GM18507 (cell line): ENCODE results near the gene SCGB1D4.

Experiments used
- DNase-seq: peaks from one replicate; pipeline ENCODE4 v3.0.0; 2011; ENCODE audit warnings: low read depth; ENCODE audit not compliant: insufficient read length; ENCODE audit errors: extremely low spot score
- FAIRE-seq: peaks from 2 replicates; lab custom pipeline; 2011; peaks lifted over from hg19 to GRCh38; lab: Jason Lieb, UNC

Gene SCGB1D4

DNA sequence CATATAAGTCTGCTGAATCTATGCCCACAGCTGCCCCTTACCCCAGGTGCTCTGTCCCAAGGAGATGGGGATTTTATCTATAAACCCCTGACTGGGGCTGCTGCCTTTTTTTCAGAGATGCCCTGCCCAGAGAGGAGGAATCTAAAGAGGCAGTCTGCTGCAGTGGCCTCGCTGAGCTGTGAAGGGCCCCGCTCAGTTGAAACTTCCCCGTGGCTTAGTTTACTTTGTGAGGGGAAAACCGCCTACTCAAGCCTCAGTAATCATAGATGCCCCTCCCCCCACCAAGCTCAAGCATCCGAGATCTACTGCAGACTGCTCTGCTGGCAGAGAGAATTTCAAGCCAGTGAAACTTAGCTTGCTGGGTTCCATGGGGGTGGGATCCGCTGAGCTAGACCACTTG is 7.4 kb upstream of the SCGB1D4 start:
- DNase-seq: no peak
- FAIRE-seq: no peak

DNA sequence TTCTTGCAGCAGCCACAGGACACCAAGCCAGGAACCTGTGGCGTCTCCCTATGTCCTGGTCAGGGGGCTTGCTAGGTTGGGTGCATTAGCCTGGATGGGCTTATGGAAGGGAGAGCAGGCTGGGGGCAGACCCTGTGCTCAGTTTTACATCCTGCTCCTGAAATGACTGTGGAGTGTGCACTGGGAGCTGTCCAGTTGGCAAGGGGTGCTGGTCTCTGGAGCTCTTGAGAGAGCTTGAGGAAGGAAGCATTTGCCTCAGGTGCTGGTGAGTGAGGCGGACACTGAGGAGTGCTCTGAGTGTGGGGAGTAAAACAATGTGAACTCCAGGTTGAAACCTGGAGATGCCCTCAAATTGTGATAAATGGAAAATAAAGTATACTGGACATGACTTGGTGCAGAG is 3.4 kb downstream of the SCGB1D4 start:
- FAIRE-seq (no peak), DNase-seq (no peak)

DNA sequence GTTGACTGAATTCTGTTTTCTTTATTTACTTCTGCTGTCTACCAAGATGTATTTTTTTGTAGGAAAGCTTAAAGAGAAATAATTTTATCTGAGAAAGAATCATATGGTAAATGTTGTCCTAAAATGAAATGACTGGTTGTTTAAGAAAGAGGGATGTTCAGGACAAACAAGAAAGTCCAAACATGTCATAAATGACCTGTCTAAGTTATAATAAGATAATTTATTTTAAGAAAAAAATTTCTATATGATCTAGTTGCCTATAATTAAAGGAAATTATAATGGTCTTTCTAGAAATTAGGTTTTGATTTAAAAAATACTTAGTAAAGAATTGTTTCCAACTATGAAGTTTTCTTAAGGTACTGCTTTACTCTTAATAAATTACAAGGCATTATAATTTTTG is 18.4 kb downstream of the SCGB1D4 start:
- FAIRE-seq: no peak

DNA sequence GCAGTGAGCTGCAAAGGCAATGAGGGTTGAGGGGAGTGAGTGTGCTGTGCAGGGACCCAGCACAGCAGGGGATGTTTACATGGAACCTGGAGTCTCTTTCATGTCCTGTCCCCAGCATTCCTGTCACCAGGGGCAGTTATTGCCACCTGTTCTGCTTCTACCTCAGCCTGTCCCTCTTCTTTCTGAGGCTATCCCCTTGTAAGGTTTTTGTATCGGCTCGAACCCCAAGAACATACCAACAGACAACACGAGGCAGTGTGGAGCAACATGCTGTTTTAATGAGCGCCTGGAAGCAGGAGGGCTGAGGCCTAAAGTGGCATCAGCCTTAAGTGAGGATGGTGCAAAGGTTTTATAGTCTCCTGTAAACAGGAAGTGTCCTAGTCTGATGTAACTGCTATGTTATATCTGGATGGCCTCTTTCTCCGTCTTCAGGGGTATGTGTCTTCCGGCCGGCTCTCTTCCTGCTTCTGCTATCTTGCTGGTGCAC is 25.0 kb downstream of the SCGB1D4 start:
- FAIRE-seq: no peak
- no peak for DNase-seq

More for the DNA sequence above, 18.4 kb downstream of the SCGB1D4 start:
- DNase-seq: no peak

DNA sequence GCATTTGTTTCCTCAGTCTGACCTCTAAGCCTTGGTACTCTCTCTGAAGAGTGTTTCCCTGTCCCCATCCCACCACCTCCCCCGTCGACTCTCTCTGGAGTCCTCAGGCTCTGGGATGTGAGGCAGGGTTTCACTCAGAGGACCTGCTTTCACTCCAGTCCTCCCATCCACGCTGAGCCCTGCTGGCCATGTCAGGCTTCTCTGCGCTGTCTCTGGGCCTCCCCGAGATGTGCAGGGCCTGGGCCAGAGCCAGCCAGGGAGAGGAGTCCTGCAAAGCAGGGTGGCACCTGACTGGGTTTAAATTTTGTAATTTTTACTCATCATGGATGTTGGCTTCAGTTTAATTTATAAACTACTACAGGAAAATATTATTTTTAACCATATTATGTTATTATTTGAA is 25.6 kb downstream of the SCGB1D4 start:
- FAIRE-seq (no peak), DNase-seq (no peak)

DNA sequence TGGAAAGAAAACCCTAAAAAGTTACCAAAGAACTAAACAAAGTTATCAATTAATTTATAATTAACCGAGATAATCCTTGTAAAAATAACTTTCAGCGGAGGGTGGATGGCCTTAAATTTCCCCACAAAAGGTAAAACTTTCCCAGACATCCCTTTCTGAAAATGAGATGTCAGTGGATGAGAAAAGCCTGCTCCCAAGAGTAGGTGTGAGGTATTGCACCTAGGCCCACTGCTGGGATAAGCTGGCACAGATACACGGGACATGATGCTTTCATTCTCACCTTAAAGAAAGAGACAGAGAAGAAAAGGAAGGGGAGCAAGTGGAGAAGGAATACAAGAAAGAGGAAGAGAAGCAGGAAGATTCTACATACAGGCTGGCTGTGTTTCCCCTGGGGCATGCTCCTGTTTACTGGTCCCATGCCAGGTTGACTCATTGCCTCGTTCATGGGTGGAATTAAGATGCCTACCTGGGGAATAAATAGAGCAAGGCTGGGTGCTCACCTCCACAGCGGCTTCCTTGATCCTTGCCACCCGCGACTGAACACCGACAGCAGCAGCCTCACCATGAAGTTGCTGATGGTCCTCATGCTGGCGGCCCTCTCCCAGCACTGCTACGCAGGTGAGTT is 29.1 kb downstream of the SCGB1D4 start, which contains the start of gene SCGB2A2:
Gene SCGB2A2 (plus strand): TSS at position 505 of the 625 bp plus-strand sequence. CDS start 59 bp downstream, at position 564.
- FAIRE-seq: no peak
- no peak for DNase-seq

DNA sequence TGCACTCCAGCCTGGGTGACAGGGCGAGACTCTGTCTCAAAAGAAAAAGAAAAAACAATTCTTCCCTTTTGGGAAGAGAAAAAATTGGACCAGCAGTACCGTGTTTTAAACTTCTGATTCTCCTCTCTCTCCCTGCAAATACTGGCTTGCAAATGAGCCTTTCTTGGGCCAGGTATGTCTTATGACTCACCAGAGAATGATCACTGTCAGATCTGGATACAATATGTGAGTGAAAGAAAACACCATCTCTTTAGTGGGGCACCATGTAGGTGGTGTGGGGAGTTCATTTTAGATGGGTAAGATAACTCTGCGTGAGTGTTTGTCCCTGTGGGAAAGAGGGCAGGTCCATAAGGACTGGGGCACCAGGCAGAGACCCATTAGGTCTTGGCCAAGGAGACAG is 31.3 kb downstream of the SCGB1D4 start:
- no peak for DNase-seq
- no peak for FAIRE-seq

DNA sequence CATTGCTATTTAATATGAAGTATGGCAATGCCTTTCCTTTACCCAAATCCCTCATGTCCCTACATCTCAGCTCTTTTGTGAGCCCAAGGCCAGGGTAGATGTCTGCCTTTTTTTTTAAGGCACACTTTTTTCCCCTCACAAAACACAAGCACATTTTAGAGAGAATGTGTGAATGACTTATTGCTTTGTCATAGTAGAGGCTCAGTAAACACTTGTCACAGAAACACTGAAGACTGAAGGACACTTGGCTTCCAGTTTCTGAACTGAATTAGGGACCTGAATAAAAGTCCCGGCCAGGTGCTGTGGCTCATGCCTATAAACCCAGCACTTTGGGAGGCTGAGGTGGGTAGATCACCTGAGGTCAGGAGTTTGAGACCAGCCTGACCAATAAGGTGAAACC is 31.8 kb downstream of the SCGB1D4 start:
- FAIRE-seq: no peak
- DNase-seq: no peak

DNA sequence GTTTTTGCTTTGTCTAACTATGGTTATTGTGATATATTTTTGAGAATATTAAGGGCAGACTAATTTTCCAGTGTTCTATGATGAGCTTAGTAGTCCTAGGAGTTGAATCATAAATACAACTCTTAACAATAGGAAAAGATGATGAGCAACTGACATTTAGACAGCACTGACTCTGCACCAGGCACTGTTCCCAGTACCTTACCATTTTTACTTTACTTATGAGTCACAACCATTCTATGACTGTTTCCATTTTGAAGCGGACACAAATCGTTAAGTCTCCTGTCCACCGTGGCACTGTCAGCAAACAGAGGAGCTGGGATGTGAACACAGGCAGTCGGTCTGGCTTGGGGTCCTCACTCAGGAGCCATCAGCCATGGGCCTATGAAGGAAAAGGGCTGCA is 32.3 kb downstream of the SCGB1D4 start:
- no peak for FAIRE-seq
- no peak for DNase-seq

DNA sequence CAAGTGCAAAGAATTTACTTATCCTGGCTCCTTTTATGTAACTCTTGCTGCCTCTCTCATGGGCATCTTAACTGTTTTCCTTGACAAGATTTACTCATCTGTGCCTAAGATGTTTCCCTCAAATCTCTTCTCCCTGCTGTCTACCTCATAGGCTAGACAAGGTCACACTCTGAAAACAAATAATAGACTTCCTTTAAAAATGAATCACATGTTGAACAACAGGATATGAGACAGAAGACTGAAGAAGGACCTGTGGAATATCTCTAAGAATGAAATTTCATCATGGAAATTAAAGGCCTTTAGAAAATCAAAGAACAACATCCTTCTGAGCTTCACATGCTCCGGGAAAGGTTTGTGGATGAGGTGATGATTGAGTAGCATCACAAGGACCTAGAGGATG is 34.9 kb downstream of the SCGB1D4 start:
- FAIRE-seq (no peak), DNase-seq (no peak)

DNA sequence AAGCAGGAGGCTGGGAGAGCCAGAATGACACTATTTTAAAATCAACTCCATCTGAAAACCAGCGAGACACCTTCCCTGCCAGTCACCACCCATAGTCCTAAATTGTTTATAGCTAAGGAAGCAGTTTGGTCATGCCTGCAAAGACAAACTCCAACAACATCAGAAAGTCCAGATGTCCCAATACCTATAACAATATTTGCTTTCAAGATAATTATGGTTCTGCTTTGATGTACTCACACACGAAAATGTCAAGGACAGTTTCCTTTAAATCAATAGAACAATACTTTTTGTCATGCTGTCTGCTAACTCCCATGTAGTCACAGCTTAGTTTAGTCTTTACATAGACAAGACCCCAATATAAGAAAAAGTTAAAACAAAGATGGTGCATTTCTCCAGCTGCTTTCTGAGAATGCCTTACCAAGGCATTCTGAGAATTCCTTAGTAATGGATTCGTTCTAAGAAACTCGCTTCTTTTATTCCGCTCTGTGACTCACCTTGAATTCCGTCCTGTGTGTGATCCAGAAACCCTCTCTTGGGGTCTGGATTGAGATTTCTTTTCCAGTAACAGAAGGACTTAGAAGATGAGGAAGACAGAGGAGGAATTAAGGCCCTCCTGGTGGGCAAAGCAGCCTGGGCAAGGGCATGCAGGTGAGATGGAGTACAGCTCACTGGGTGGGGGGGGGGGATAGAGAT is 38.5 kb downstream of the SCGB1D4 start:
- no peak for FAIRE-seq

DNA sequence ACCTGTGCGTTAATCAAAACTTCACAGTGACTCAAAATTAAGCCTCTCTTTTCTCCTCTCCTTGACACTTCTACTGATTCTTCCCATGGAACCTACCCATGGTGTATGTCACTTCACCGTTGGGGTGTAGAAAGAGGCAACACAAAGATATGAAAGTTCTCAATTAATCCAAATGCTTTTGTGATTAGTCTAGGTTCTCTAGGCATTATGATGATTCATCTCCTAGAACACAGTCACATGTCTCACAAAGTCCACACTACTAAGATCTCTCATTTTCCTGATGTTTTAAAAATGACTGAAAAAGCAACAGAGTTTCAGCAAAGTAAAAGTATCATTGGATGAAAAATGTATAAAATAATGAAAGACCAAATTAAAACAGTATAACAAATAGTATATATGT is 42.6 kb downstream of the SCGB1D4 start:
- DNase-seq (no peak), FAIRE-seq (no peak)

More for the DNA sequence above, 38.5 kb downstream of the SCGB1D4 start:
- DNase-seq: no peak

DNA sequence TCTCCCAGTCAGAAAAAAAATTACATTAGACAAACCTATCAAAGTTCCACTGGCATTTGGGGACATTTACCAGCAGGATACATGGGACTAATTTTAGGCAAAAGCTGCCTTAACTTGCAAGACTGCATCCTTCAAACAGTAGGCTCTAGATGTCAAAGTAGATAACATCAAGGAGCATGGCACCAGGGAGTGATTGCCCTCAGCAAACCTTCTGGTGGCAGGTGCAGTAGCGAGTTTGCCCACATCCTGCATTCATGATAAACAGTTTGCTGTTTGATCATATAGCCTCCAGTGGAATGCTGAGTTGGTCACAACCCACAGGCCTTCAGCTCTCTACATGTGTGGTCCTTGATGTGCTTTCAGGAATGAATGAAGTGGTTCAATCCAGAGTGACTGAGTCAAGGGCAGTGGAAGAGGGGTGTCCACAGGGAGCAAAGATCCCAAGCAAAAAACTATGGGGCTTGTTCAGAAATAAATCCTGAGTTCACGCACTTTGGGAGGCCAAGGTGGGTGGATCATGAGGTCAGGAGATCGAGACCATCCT is 44.8 kb downstream of the SCGB1D4 start:
- FAIRE-seq (no peak), DNase-seq (no peak)

DNA sequence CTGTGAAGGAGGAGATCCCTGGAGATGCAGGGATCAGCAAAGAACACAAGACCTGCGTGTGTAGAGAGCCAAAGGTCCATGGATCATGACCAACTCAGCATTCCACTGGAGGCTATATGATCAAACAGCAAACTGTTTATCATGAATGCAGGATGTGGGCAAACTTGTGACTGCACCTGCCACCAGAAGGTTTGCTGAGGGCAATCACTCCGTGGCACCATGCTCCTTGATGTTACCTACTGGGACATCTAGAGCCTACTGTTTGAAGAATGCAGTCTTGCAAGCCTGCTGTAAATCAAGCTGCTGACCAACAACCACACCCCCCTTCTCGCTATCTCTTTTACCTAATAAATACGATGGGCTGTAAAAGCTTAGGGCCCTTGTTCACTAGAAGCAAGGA is 47.2 kb downstream of the SCGB1D4 start:
- no peak for DNase-seq
- FAIRE-seq: no peak
